Caco-2 (cell line): ENCODE results near the gene PLEKHA5. TPM values are rescaled to one million over a fixed set of nuclear protein-coding genes. Genes with fewer than 3 reads are reported as not detected.

ENCODE experiments used
- BruUV-seq: library from RNA; stranded (reverse); fragments of 400-500 nt; replicated peaks from 2 replicates; lab custom pipeline; 2021; lab: Mats Ljungman, UMichigan
- CTCF ChIA-PET: fragments of 300-600 bp; sonication (Branson Sonifier 250); formaldehyde crosslinking; loops from one replicate; lab custom pipeline; 2022; ENCODE audit warnings: antibody characterized with exemption; lab: Charles Lee
- POLR2A ChIA-PET: fragments of 300-600 bp; sonication (Branson Sonifier 250); formaldehyde crosslinking; loops from one replicate; lab custom pipeline; 2022; ENCODE audit warnings: antibody characterized with exemption; lab: Charles Lee
- DNase-seq, 2 experiments: peaks; one replicate each; pipeline versions ENCODE4 v3.0.0 to v3.0.0-alpha.2; 2020 to 2022
- H3K27me3 ChIP-seq: replicated peaks from 2 replicates; pipeline ENCODE4 v1.6.0; 2011; ENCODE audit warnings: low read length; ENCODE audit not compliant: control insufficient read depth, insufficient read depth
- H3K36me3 ChIP-seq: 2 replicates; pipeline ENCODE4 v1.5.1; 2011; ENCODE audit warnings: low read length; ENCODE audit not compliant: control insufficient read depth, insufficient read depth
- H3K4me1 ChIP-seq: fragments of 250-450 bp; sonication (Bioruptor Pico); 2 replicates; pipeline ENCODE4 v1.5.1; 2020; ENCODE audit warnings: mild to moderate bottlenecking
- H3K4me3 ChIP-seq: 2 replicates; pipeline ENCODE4 v1.5.1; 2011; ENCODE audit warnings: low read depth, mild to moderate bottlenecking, control low read depth, low read length
- H3K9me3 ChIP-seq: fragments of 250-450 bp; sonication (Bioruptor Pico); 2 replicates; pipeline ENCODE4 v1.5.1; 2020; ENCODE audit warnings: mild to moderate bottlenecking, moderate library complexity
- H3K27ac Mint-ChIP-seq: one replicate; pipeline ENCODE4 v1.8.0; 2022; ENCODE audit warnings: mixed read lengths; ENCODE audit not compliant: unreplicated experiment
- H3K27me3 Mint-ChIP-seq: one replicate; pipeline ENCODE4 v1.8.0; 2022; ENCODE audit warnings: mixed read lengths; ENCODE audit not compliant: insufficient read depth, unreplicated experiment
- H3K36me3 Mint-ChIP-seq: one replicate; pipeline ENCODE4 v1.8.0; 2022; ENCODE audit warnings: mild to moderate bottlenecking, mixed read lengths; ENCODE audit not compliant: insufficient read depth, unreplicated experiment
- H3K4me1 Mint-ChIP-seq: one replicate; pipeline ENCODE4 v1.8.0; 2022; ENCODE audit warnings: low read depth, mixed read lengths; ENCODE audit not compliant: unreplicated experiment
- H3K4me3 Mint-ChIP-seq: one replicate; pipeline ENCODE4 v1.8.0; 2022; ENCODE audit warnings: mild to moderate bottlenecking, moderate library complexity, mixed read lengths; ENCODE audit not compliant: unreplicated experiment
- H3K9me3 Mint-ChIP-seq: one replicate; pipeline ENCODE4 v1.8.0; 2022; ENCODE audit warnings: mixed read lengths; ENCODE audit not compliant: unreplicated experiment
- CTCF ChIP-seq, 2 experiments: fragments of 200-600 bp in 1 of 2; IDR thresholded peaks; 1 replicate in 1 of 2; 2 replicates in 1 of 2; pipeline versions ENCODE4 v1.5.1 to v1.8.0; 2011 to 2022; ENCODE audit warnings: antibody characterized with exemption in 1 of 2, control low read depth in 1 of 2, inconsistent platforms in 1 of 2, low read depth in 1 of 2, low read length in 1 of 2, mild to moderate bottlenecking in 1 of 2, moderate library complexity in 1 of 2; ENCODE audit not compliant: insufficient read depth in 1 of 2, severe bottlenecking in 1 of 2, unreplicated experiment in 1 of 2
- intact Hi-C: fragments of 100-400 bp; cut with micrococcal nuclease; formaldehyde crosslinking; loops from one replicate; pipeline ENCODE4 v1.10.0; 2022; ENCODE audit not compliant: unreplicated experiment
- total RNA-seq: library from RNA; stranded (reverse); gene quantifications from 2 replicates; pipeline ENCODE4 v1.2.3, GENCODE V29; 2022

PLEKHA5 gene
- total RNA-seq, 1 experiment from 2014 or later, result 69.1 TPM

- CTCF ChIA-PET, result interaction anchor here (0.6 kb wide), 1 partner anchor 83 kb away, joined by 3 read pairs; no protein-coding TSS in a partner anchor
- Histone ChIP-seq H3K4me1 (no peaks in the 10 kb centered on the region), H3K9me3 (no peaks in the 10 kb centered on the region), H3K36me3 (no peaks in the 10 kb centered on the region), H3K4me3 (no peak overlapping the region), H3K27me3 (no peaks in the 10 kb centered on the region)
- POLR2A ChIA-PET, result no interaction called here
- H3K27ac Mint-ChIP-seq, result no peak overlapping the region
- H3K36me3 Mint-ChIP-seq, result no peaks in the 10 kb centered on the region
- BruUV-seq, result no TSS peak
- H3K4me3 Mint-ChIP-seq, result no peak overlapping the region
- intact Hi-C loops, result no loop called here
- H3K4me1 Mint-ChIP-seq, result peaks cover 8% of the 10 kb centered on the region
- TF ChIP-seq CTCF (IDR thresholded peaks at IDR 0.05; ENCODE audit: insufficient read depth in 1 of 2, low read depth in 1 of 2, low read length in 1 of 2, severe bottlenecking in 1 of 2, unreplicated experiment in 1 of 2), result no peak
- H3K9me3 Mint-ChIP-seq, result no peaks in the 10 kb centered on the region
- H3K27me3 Mint-ChIP-seq, result no peaks in the 10 kb centered on the region
- no peak for DNase-seq
These were observed 109.0 kb downstream of the PLEKHA5 start for GRCh38 chr12:19238540-19238939.

GRCh38 chr12:19239102-19239501 is 109.6 kb downstream of the PLEKHA5 start:
- TF ChIP-seq CTCF (IDR thresholded peaks at IDR 0.05; ENCODE audit: insufficient read depth in 1 of 2, low read depth in 1 of 2, low read length in 1 of 2, severe bottlenecking in 1 of 2, unreplicated experiment in 1 of 2), result no peak
- Histone ChIP-seq H3K4me3 (no peak overlapping the region), H3K36me3 (no peaks in the 10 kb centered on the region), H3K4me1 (no peaks in the 10 kb centered on the region), H3K9me3 (no peaks in the 10 kb centered on the region), H3K27me3 (no peaks in the 10 kb centered on the region)
- peaks cover 8% of the 10 kb centered on the region for H3K4me1 Mint-ChIP-seq
- H3K9me3 Mint-ChIP-seq, result no peaks in the 10 kb centered on the region
- DNase-seq, result no peak
- H3K4me3 Mint-ChIP-seq, result no peak overlapping the region
- no TSS peak for BruUV-seq
- ChIA-PET POLR2A (no interaction called here), CTCF (interaction anchor here (0.6 kb wide), 1 partner anchor 84 kb away, joined by 3 read pairs; no protein-coding TSS in a partner anchor)
- no peaks in the 10 kb centered on the region for H3K36me3 Mint-ChIP-seq
- no peaks in the 10 kb centered on the region for H3K27me3 Mint-ChIP-seq
- no peak overlapping the region for H3K27ac Mint-ChIP-seq
- intact Hi-C loops, result no loop called here

GRCh38 chr12:19239616-19240234 is 110.2 kb downstream of the PLEKHA5 start:
- Histone ChIP-seq H3K4me1 (no peaks in the 10 kb centered on the region), H3K9me3 (no peaks in the 10 kb centered on the region), H3K27me3 (no peaks in the 10 kb centered on the region), H3K36me3 (no peaks in the 10 kb centered on the region), H3K4me3 (no peak overlapping the region)
- no peak for TF ChIP-seq CTCF (IDR thresholded peaks at IDR 0.05; ENCODE audit: insufficient read depth in 1 of 2, low read depth in 1 of 2, low read length in 1 of 2, severe bottlenecking in 1 of 2, unreplicated experiment in 1 of 2)
- Mint-ChIP-seq H3K36me3 (no peaks in the 10 kb centered on the region), H3K4me1 (peaks cover 2% of the 10 kb centered on the region), H3K27me3 (no peaks in the 10 kb centered on the region), H3K27ac (no peak overlapping the region), H3K9me3 (no peaks in the 10 kb centered on the region), H3K4me3 (no peak overlapping the region)
- intact Hi-C loops, result no loop called here
- no peak for DNase-seq
- ChIA-PET CTCF (no interaction called here), POLR2A (no interaction called here)
- no TSS peak for BruUV-seq
